Measurements from ENCODE around the gene APLNR.
"Not testable (repeated sequence)": the region's sequence is repeated elsewhere in the genome, so short reads cannot be mapped to it uniquely, and the experiment has no call there.

APLNR gene

DNA sequence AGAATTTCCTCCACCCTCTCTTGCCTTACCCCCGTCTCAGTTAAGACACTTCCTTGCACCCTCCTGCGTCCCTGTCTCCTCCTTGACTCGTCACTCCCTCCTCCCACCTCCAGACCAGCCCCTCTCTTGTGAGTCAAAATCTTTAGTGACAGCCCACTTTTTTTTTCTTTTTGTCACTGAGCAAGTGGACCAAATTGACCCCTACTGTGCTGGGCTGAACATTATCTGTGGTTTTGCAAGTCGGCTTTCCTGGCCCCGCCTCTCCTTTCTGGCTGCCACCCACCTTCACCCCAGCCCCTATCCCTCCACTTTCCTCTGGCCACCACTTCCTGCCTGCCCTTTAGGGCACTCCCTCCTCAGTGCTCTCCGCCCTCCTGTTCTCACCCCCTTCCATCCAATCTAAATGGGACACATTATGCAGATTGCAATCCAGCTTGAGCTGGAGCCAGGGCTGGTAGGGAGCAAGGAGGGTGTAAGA is at the start of gene APLNR:
TSS of gene APLNR (minus strand) at position 47 of the 478 bp plus-strand sequence. CDS start 246 bp downstream, outside the sequence.
- no peak within 1 kb of the TSS for H3K27ac ChIP-seq
- H3K36me3 ChIP-seq, result no peaks in the 10 kb centered on the region
- H3K4me3 ChIP-seq, result no peak within 1 kb of the TSS
- H4K20me1 ChIP-seq, result no peaks in the 10 kb centered on the region
- H3K9me3 ChIP-seq, result no peaks in the 10 kb centered on the region
- peaks cover 17% of the 10 kb centered on the region for H3K4me1 ChIP-seq
- peak within 1 kb of the TSS; percentile 13; the same call in 1 of the 2 replicates for H3K4me2 ChIP-seq
- H3K27me3 ChIP-seq, result no peaks in the 10 kb centered on the region
- no peak for TF ChIP-seq Cebpa-rat (IDR thresholded peaks at IDR 0.05)
- H3K9ac ChIP-seq, result no peak within 1 kb of the TSS

DNA sequence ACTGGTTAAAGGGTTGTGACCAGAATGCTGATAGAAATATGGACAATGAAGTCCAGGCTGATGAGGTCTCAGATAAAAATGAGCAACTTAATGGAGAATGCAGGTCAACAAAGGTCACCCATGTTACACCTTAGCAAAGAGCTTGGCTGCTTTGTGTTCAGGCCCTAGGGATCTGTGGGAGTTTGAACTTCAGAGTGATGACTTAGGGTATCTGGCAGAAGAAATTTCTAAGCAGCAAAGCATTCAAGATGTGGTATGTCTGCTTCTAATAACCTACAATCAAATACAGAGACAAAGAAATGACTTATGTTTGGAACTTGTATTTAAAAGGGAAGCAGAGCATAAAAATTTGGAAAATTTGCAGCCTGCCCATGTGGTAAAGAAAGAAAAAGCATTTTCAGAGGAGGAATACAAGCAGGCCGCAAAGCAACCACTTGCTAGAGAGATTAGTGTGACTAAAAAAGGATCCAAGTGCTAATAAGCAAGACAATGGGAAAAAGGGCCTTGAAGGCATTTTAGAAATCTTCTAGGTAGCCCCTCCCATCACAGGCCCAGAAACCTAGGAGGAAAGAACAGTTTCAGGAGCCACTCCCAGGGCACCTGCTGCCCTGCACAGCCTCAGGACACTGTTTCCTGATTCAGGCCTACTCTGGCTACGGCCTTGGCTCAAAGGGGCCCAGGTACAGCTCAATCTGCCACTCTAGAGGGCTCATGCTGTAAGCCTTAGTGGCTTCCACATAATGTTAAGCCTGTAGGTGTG is 46.4 kb upstream of the APLNR start:
- Histone ChIP-seq H3K9ac (no peak overlapping the region), H3K9me3 (no peaks in the 10 kb centered on the region), H3K27ac (no peak overlapping the region), H4K20me1 (no peaks in the 10 kb centered on the region), H3K4me1 (no peaks in the 10 kb centered on the region), H3K36me3 (no peaks in the 10 kb centered on the region), H3K4me3 (no peak overlapping the region), H3K27me3 (no peaks in the 10 kb centered on the region), H3K4me2 (no peak overlapping the region)
- no peak for TF ChIP-seq Cebpa-rat (IDR thresholded peaks at IDR 0.05)

GRCh38 chr11:57281546-57281945 is 44.5 kb upstream of the APLNR start:
- H3K4me2 ChIP-seq, H3K27me3 ChIP-seq, H4K20me1 ChIP-seq, H3K36me3 ChIP-seq, H3K9ac ChIP-seq, H3K4me3 ChIP-seq, H3K4me1 ChIP-seq, H3K9me3 ChIP-seq, H3K27ac ChIP-seq: not testable (repeated sequence)

DNA sequence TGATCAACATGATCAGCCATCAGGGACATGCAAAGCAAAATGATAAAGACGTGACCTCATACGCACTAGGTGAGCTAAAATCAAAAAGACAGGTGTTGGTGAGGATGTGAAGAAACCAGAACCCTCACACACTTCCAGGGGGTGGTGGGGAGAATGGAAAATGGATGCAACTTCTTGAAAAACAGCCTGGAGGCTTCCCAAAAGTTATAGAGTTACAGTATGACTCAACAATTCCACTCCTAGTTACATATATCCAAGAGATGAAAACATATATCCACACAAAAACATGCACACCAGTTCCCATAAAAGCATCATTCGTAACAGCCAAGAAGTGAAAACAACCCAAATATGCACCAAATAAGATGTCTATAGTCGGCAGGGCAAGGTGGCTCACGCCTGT is 42.1 kb upstream of the APLNR start:
- Histone ChIP-seq H3K27ac (no peak overlapping the region), H4K20me1 (no peaks in the 10 kb centered on the region), H3K9ac (no peak overlapping the region), H3K4me2 (no peak overlapping the region), H3K4me1 (no peaks in the 10 kb centered on the region), H3K36me3 (no peaks in the 10 kb centered on the region), H3K4me3 (no peak overlapping the region), H3K27me3 (no peaks in the 10 kb centered on the region), H3K9me3 (no peaks in the 10 kb centered on the region)
- no peak for TF ChIP-seq Cebpa-rat (IDR thresholded peaks at IDR 0.05)

DNA sequence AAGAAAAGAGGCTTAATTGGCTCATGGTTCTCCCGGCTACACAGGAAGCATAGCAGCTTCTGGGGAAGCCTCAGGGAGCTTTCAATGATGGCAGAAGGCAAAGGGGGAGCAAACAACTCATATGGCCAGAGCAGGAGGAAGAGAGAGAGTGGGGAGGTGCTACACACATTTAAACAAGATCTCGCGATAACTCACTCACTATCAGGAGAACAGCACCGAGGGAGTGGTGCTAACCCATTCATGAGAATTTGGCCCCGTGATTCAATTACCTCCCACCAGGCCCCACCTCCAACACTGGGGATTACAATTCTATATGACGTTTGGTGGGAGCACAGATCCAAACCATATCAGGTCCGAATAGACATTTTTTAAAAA is 41.7 kb upstream of the APLNR start:
- Histone ChIP-seq H4K20me1 (no peaks in the 10 kb centered on the region), H3K27ac (no peak overlapping the region), H3K4me3 (no peak overlapping the region), H3K27me3 (no peaks in the 10 kb centered on the region), H3K4me2 (no peak overlapping the region), H3K9ac (no peak overlapping the region), H3K36me3 (no peaks in the 10 kb centered on the region), H3K4me1 (no peaks in the 10 kb centered on the region), H3K9me3 (peaks cover 3% of the 10 kb centered on the region)
- no peak for TF ChIP-seq Cebpa-rat (IDR thresholded peaks at IDR 0.05)

GRCh38 chr11:57277845-57278720 is 41.0 kb upstream of the APLNR start:
- H3K36me3 ChIP-seq, result no peaks in the 10 kb centered on the region
- no peaks in the 10 kb centered on the region for H3K4me1 ChIP-seq
- no peaks in the 10 kb centered on the region for H4K20me1 ChIP-seq
- H3K9ac ChIP-seq, result no peak overlapping the region
- no peak for TF ChIP-seq Cebpa-rat (IDR thresholded peaks at IDR 0.05)
- no peak overlapping the region for H3K27ac ChIP-seq
- H3K9me3 ChIP-seq, result peaks cover 9% of the 10 kb centered on the region
- no peak overlapping the region for H3K4me2 ChIP-seq
- H3K27me3 ChIP-seq, result no peaks in the 10 kb centered on the region
- H3K4me3 ChIP-seq, result no peak overlapping the region

DNA sequence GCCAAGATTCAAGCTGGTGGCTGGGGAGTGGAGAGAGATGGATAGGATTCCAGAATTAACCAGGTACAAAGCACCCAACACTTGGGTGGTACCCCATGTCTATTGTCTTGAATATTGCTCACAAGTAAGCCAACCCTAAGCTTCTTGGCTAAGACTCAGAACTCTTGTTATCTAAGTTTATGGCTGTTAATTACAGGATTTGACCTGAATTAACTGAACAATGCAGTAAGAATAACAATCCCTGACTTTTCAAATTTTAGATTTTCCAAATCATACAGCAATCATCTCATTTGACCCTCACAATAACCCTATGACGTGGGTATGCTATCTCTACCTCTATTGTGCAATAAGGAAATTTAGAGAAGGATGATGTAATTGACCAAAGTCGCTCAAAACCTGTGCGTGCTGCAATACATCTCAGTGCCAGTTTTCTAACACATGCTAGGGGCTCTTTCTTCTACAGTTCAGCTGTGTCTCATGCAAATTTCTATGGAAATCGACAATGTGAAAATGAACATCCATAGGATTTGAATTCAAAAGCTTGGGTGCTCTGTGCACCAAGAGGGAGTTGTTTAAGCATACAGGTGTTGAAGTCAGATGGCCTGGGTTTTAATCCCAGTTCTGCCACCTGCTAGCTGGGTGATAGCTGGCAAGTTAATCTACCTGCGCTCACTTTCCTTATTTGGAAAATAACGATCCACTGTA is 40.1 kb upstream of the APLNR start:
- H3K4me2 ChIP-seq, result no peak overlapping the region
- no peaks in the 10 kb centered on the region for H3K4me1 ChIP-seq
- no peak overlapping the region for H3K27ac ChIP-seq
- no peak; the same call in 1 of the 2 replicates for TF ChIP-seq Cebpa-rat (IDR thresholded peaks at IDR 0.05)
- H3K36me3 ChIP-seq, result no peaks in the 10 kb centered on the region
- peaks cover 10% of the 10 kb centered on the region for H3K9me3 ChIP-seq
- no peak overlapping the region for H3K4me3 ChIP-seq
- no peak overlapping the region for H3K9ac ChIP-seq
- H4K20me1 ChIP-seq, result no peaks in the 10 kb centered on the region
- H3K27me3 ChIP-seq, result no peaks in the 10 kb centered on the region

DNA sequence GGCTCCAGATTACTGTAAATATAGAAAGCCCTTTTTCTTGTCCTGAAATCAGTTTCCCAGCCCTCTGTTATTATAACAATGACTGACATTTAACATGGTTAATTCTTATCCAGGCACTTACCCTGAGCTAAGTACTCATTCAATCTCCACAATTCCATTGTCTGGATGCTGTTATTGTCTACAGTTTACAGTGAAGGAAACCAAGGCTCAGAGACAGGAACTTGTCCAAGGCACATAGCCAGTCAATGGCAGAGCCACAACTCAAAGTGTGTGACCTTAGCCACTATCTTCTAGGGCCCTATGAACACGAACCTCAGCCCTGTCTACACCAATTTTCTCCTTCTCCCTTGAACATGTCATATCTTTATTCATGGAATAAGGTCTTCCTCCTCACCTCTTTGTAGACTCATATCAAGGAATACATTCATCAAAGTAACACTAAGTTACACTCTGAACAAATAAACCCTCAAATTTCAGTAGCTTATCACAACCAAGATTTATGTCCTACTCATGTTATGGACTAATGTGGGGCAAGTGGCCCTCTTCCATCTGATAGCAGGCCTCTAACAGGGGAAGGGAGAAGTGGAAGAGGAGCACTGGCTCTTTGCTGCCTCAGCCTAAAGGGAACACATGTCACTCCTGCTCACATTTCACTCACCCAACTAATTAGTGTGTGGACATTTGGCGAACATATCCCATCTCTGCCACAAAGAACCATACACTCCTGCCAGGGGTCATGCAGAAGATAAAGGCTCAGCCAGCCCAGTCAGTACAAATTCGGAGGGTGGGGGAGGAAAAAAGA is 39.3 kb upstream of the APLNR start:
- no peak overlapping the region for H3K4me3 ChIP-seq
- no peaks in the 10 kb centered on the region for H3K27me3 ChIP-seq
- H3K36me3 ChIP-seq, result no peaks in the 10 kb centered on the region
- no peak overlapping the region for H3K27ac ChIP-seq
- H3K9ac ChIP-seq, result no peak overlapping the region
- H3K4me1 ChIP-seq, result no peaks in the 10 kb centered on the region
- H4K20me1 ChIP-seq, result no peaks in the 10 kb centered on the region
- peaks cover 10% of the 10 kb centered on the region for H3K9me3 ChIP-seq
- no peak for TF ChIP-seq Cebpa-rat (IDR thresholded peaks at IDR 0.05)
- H3K4me2 ChIP-seq, result no peak overlapping the region

DNA sequence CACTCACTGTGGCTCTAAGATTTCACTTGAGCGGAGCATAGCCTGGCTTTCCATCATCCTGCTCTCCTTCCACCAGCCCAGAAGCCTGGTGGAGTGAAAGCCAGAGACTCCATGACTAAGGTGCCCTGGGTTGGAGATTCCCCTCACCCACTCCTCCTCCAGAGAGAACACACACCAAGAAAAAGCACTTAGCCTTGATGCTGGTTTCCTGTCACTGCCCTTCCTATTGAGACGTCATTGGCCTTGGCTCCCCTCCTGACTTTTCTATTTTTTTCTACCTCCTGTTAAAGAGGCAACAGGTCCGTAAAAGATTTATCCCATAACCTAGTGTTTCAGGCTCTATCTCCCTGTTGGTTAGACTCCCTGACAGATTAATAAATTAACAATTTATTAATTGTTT is 38.5 kb upstream of the APLNR start:
- H3K9ac ChIP-seq, result no peak overlapping the region
- H3K36me3 ChIP-seq, result no peaks in the 10 kb centered on the region
- no peak for TF ChIP-seq Cebpa-rat (IDR thresholded peaks at IDR 0.05)
- no peak overlapping the region for H3K27ac ChIP-seq
- no peak overlapping the region for H3K4me2 ChIP-seq
- H3K4me3 ChIP-seq, result no peak overlapping the region
- H4K20me1 ChIP-seq, result no peaks in the 10 kb centered on the region
- H3K27me3 ChIP-seq, result no peaks in the 10 kb centered on the region
- H3K9me3 ChIP-seq, result peaks cover 10% of the 10 kb centered on the region
- no peaks in the 10 kb centered on the region for H3K4me1 ChIP-seq
